Progenitor cell of endocrine pancreas (in vitro differentiated cells): ENCODE data around the gene MEFV. TPM values are rescaled to one million over a fixed set of nuclear protein-coding genes. Genes with fewer than 3 reads are reported as not detected.

Experiments
- DNase-seq: peaks from one replicate; pipeline ENCODE4 v3.0.0; 2021; ENCODE audit warnings: low spot score; ENCODE audit not compliant: unreplicated experiment
- H3K27ac Mint-ChIP-seq: 2 replicates; pipeline ENCODE4 v1.8.0; 2021; ENCODE audit warnings: mild to moderate bottlenecking, moderate library complexity, mixed read lengths
- H3K27me3 Mint-ChIP-seq: 2 replicates; pipeline ENCODE4 v1.8.0; 2021; ENCODE audit warnings: mixed read lengths
- H3K36me3 Mint-ChIP-seq: 2 replicates; pipeline ENCODE4 v1.8.0; 2022; ENCODE audit warnings: mixed read lengths; ENCODE audit not compliant: insufficient read depth
- H3K4me1 Mint-ChIP-seq: 2 replicates; pipeline ENCODE4 v1.8.0; 2021; ENCODE audit warnings: low read depth, mixed read lengths
- H3K4me3 Mint-ChIP-seq: 2 replicates; pipeline ENCODE4 v1.8.0; 2021; ENCODE audit warnings: low read depth, mild to moderate bottlenecking, moderate library complexity, mixed read lengths
- H3K9me3 Mint-ChIP-seq: 2 replicates; pipeline ENCODE4 v1.8.0; 2021; ENCODE audit warnings: low read depth, mixed read lengths
- CTCF ChIP-seq: fragments of 200-600 bp; sonication (generic); IDR thresholded peaks from one replicate; pipeline ENCODE4 v1.5.0; 2021; ENCODE audit warnings: antibody characterized with exemption, mild to moderate bottlenecking; ENCODE audit not compliant: unreplicated experiment
- total RNA-seq: library from RNA; stranded (reverse); gene quantifications from 2 replicates; pipeline ENCODE4 v1.2.1, GENCODE V29; 2021

MEFV gene
- total RNA-seq, 1 donor from 2014 or later: not detected

DNA sequence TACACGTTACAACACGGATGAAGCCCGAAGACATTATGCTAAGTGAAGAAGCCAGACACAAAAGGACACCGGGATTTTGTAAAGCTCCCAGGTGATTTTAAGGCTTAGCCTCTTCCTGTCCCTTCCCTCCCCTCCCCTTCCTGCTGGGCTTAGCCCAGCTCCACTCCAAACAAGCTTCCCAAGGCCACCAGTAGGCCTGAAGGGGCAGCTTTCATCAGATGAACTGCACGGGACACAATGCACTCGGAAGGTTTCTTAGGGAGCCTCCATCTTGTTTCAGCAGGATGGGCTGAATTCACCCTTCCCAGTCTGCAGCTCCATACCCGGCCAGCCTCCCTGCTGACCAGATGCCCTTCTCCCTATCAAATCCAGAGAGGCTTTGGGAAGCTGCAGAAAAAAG is 10.4 kb downstream of the MEFV start:
- Mint-ChIP-seq H3K36me3 (no peaks in the 10 kb centered on the region), H3K4me1 (no peaks in the 10 kb centered on the region), H3K4me3 (no peak overlapping the region), H3K27ac (no peak overlapping the region), H3K9me3 (peaks cover under 1% of the 10 kb centered on the region), H3K27me3 (peaks cover 26% of the 10 kb centered on the region)
- TF ChIP-seq CTCF: no peak
- DNase-seq: no peak

- TF ChIP-seq CTCF: no peak
- no peak for DNase-seq
- no peaks in the 10 kb centered on the region for H3K36me3 Mint-ChIP-seq
- H3K9me3 Mint-ChIP-seq: no peaks in the 10 kb centered on the region
- H3K4me1 Mint-ChIP-seq: no peaks in the 10 kb centered on the region
- H3K27me3 Mint-ChIP-seq: peaks cover 23% of the 10 kb centered on the region
- H3K4me3 Mint-ChIP-seq: no peak overlapping the region
- H3K27ac Mint-ChIP-seq: no peak overlapping the region
These were observed 12.6 kb downstream of the MEFV start for GRCh38 chr16:3243882-3244281.

DNA sequence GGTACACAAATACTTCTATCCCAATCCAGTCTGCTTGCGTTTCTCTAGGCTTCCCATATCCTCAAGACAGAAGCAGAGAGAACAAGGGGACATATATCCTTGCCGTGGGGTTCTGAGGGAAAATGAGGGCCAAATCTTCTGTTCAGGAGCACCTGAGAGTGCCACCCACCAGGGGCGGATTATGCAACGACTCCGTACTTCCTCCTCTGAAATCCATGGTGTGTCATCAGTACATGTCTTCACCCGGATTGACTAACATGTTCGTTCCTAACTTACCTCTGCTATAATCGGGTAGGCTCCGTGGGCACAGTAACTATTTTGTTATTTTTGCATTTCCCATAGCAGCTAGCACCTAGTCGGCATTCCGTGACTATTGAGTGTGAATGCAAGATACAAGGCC is 13.7 kb downstream of the MEFV start:
- no peak for TF ChIP-seq CTCF

GRCh38 chr16:3241761-3242160 is 14.7 kb downstream of the MEFV start:
- Mint-ChIP-seq H3K36me3 (no peaks in the 10 kb centered on the region), H3K27me3 (peaks cover 18% of the 10 kb centered on the region), H3K4me1 (no peaks in the 10 kb centered on the region), H3K27ac (no peak overlapping the region), H3K9me3 (peaks cover 3% of the 10 kb centered on the region), H3K4me3 (no peak overlapping the region)
- no peak for DNase-seq
- TF ChIP-seq CTCF: no peak

More for the DNA sequence above, 13.7 kb downstream of the MEFV start:
- Mint-ChIP-seq H3K9me3 (no peaks in the 10 kb centered on the region), H3K36me3 (no peaks in the 10 kb centered on the region), H3K27me3 (peaks cover 18% of the 10 kb centered on the region), H3K27ac (no peak overlapping the region), H3K4me1 (no peaks in the 10 kb centered on the region), H3K4me3 (no peak overlapping the region)
- no peak for DNase-seq

- H3K9me3 Mint-ChIP-seq: peaks cover 21% of the 10 kb centered on the region
- DNase-seq: no peak
- no peak for TF ChIP-seq CTCF
- H3K27me3 Mint-ChIP-seq: peaks cover 2% of the 10 kb centered on the region
- H3K4me1 Mint-ChIP-seq: peaks cover 7% of the 10 kb centered on the region
- H3K36me3 Mint-ChIP-seq: peaks cover 27% of the 10 kb centered on the region
- no peak overlapping the region for H3K27ac Mint-ChIP-seq
- H3K4me3 Mint-ChIP-seq: peak overlapping the region; percentile 70
These were observed 20.4 kb downstream of the MEFV start for GRCh38 chr16:3235856-3236669.
